HG03378 (cell line): ENCODE measurements around the gene SP140.
"Not testable (repeated sequence)": the region's sequence is repeated elsewhere in the genome, so short reads cannot be mapped to it uniquely, and the experiment has no call there.

ENCODE experiments used
- ATAC-seq: cut with Tn5 transposase; IDR thresholded peaks from one replicate; pipeline ENCODE4 v1.9.1; 2021; ENCODE audit warnings: mild to moderate bottlenecking, moderate library complexity; ENCODE audit not compliant: unreplicated experiment

The SP140 gene

GRCh38 chr2:230324503-230324902 is 99.0 kb downstream of the SP140 start:
- no peak for ATAC-seq

GRCh38 chr2:230325316-230326243 is 100.0 kb downstream of the SP140 start:
- ATAC-seq = no peak

- ATAC-seq = peak; percentile 83
Measured at GRCh38 chr2:230326453-230327417, 101.2 kb downstream of the SP140 start, which contains the start of gene SP140L. Gene SP140L, plus strand, starts transcription at chr2:230327193. Its CDS starts 77 bp downstream, at chr2:230327270.

- ATAC-seq = peak; percentile 48
Measured at GRCh38 chr2:230327418-230328154, 102.0 kb downstream of the SP140 start.

GRCh38 chr2:230328155-230328458 is 102.6 kb downstream of the SP140 start:
- no peak for ATAC-seq

GRCh38 chr2:230329946-230330605 is 104.5 kb downstream of the SP140 start:
- ATAC-seq = no peak

GRCh38 chr2:230330725-230331124 is 105.2 kb downstream of the SP140 start:
- ATAC-seq = no peak

GRCh38 chr2:230335461-230335863 is 109.9 kb downstream of the SP140 start:
- ATAC-seq = no peak

GRCh38 chr2:230335864-230336506 is 110.4 kb downstream of the SP140 start:
- no peak for ATAC-seq

- not testable (repeated sequence) for ATAC-seq
Measured at GRCh38 chr2:230341936-230342528, 116.5 kb downstream of the SP140 start.

GRCh38 chr2:230343041-230343624 is 117.6 kb downstream of the SP140 start:
- not testable (repeated sequence) for ATAC-seq

GRCh38 chr2:230343747-230344146 is 118.2 kb downstream of the SP140 start:
- no peak for ATAC-seq

- ATAC-seq = no peak
Measured at GRCh38 chr2:230346465-230346864, 120.9 kb downstream of the SP140 start.

GRCh38 chr2:230346921-230347533 is 121.5 kb downstream of the SP140 start:
- no peak for ATAC-seq

- ATAC-seq = peak; percentile 69
Measured at GRCh38 chr2:230347659-230348305, 122.2 kb downstream of the SP140 start.

- no peak for ATAC-seq
Measured at GRCh38 chr2:230348787-230349186, 123.3 kb downstream of the SP140 start.

- ATAC-seq = no peak
Measured at GRCh38 chr2:230356084-230356483, 130.5 kb downstream of the SP140 start.

GRCh38 chr2:230358305-230358704 is 132.8 kb downstream of the SP140 start:
- no peak for ATAC-seq
